Type B pancreatic cell (in vitro differentiated cells): ENCODE measurements around the gene MOB3B. TPM values are rescaled to one million over a fixed set of nuclear protein-coding genes. Genes with fewer than 3 reads are reported as not detected.
"Not testable (repeated sequence)": the region's sequence is repeated elsewhere in the genome, so short reads cannot be mapped to it uniquely, and the experiment has no call there.

Source experiments
- DNase-seq: peaks from one replicate; pipeline ENCODE4 v3.0.0; 2021; ENCODE audit warnings: mixed read lengths; ENCODE audit not compliant: unreplicated experiment; ENCODE audit errors: extremely low spot score
- H3K27ac Mint-ChIP-seq: 2 replicates; pipeline ENCODE4 v1.8.0; 2021; ENCODE audit warnings: mild to moderate bottlenecking, mixed read lengths
- H3K27me3 Mint-ChIP-seq: 2 replicates; pipeline ENCODE4 v1.8.0; 2021; ENCODE audit warnings: mixed read lengths
- H3K36me3 Mint-ChIP-seq: 2 replicates; pipeline ENCODE4 v1.8.0; 2021; ENCODE audit warnings: mixed read lengths
- H3K4me1 Mint-ChIP-seq: one replicate; pipeline ENCODE4 v1.8.0; 2021; ENCODE audit warnings: mixed read lengths; ENCODE audit not compliant: unreplicated experiment
- H3K4me3 Mint-ChIP-seq: 2 replicates; pipeline ENCODE4 v1.8.0; 2021; ENCODE audit warnings: mild to moderate bottlenecking, mixed read lengths
- H3K9me3 Mint-ChIP-seq: 2 replicates; pipeline ENCODE4 v1.8.0; 2021; ENCODE audit warnings: mixed read lengths
- CTCF ChIP-seq: fragments of 200-600 bp; sonication (generic); conservative IDR thresholded peaks from 2 replicates; pipeline ENCODE4 v1.5.0; 2021; ENCODE audit warnings: antibody characterized with exemption, mild to moderate bottlenecking
- total RNA-seq: library from RNA; stranded (reverse); gene quantifications from 2 replicates; pipeline ENCODE4 v1.2.1, GENCODE V29; 2021; ENCODE audit warnings: low replicate concordance

MOB3B gene
- total RNA-seq, 1 donor from 2014 or later: 27.5 TPM

GRCh38 chr9:27451207-27451797, 78.3 kb downstream of the MOB3B start:
- Mint-ChIP-seq H3K36me3 (peaks cover 28% of the 10 kb centered on the region), H3K9me3 (peaks cover 7% of the 10 kb centered on the region), H3K4me3 (peak overlapping the region; percentile 15), H3K27ac (no peak overlapping the region), H3K27me3 (no peaks in the 10 kb centered on the region), H3K4me1 (peaks cover 38% of the 10 kb centered on the region)
- TF ChIP-seq CTCF: no peak
- no peak for DNase-seq

- TF ChIP-seq CTCF: no peak
- Mint-ChIP-seq H3K9me3 (peaks cover 7% of the 10 kb centered on the region), H3K36me3 (peaks cover 22% of the 10 kb centered on the region)
Observed at GRCh38 chr9:27450752-27451151, 78.9 kb downstream of the MOB3B start.

GRCh38 chr9:27448356-27448755, 81.3 kb downstream of the MOB3B start:
- not testable (repeated sequence) for DNase-seq, H3K27ac Mint-ChIP-seq, H3K27me3 Mint-ChIP-seq, H3K4me3 Mint-ChIP-seq
- H3K36me3 Mint-ChIP-seq: peaks cover 21% of the 10 kb centered on the region
- peaks cover 43% of the 10 kb centered on the region for H3K4me1 Mint-ChIP-seq
- peaks cover 10% of the 10 kb centered on the region for H3K9me3 Mint-ChIP-seq

More at GRCh38 chr9:27450752-27451151, 78.9 kb downstream of the MOB3B start:
- Mint-ChIP-seq H3K4me1 (peaks cover 43% of the 10 kb centered on the region), H3K27ac (no peak overlapping the region), H3K27me3 (no peaks in the 10 kb centered on the region), H3K4me3 (peak overlapping the region; percentile 20)
- no peak for DNase-seq

- Mint-ChIP-seq H3K36me3 (peaks cover 28% of the 10 kb centered on the region), H3K4me1 (peaks cover 43% of the 10 kb centered on the region), H3K27me3 (no peaks in the 10 kb centered on the region), H3K9me3 (peaks cover 18% of the 10 kb centered on the region), H3K27ac (no peak overlapping the region), H3K4me3 (no peak overlapping the region)
- no peak for TF ChIP-seq CTCF
- DNase-seq: no peak
Observed at GRCh38 chr9:27447031-27447683, 82.5 kb downstream of the MOB3B start.

GRCh38 chr9:27445688-27446087, 83.9 kb downstream of the MOB3B start:
- TF ChIP-seq CTCF: no peak
- peaks cover 39% of the 10 kb centered on the region for H3K4me1 Mint-ChIP-seq
- peaks cover 22% of the 10 kb centered on the region for H3K36me3 Mint-ChIP-seq
- H3K27me3 Mint-ChIP-seq: no peaks in the 10 kb centered on the region
- no peak overlapping the region for H3K4me3 Mint-ChIP-seq
- H3K27ac Mint-ChIP-seq: no peak overlapping the region
- peaks cover 18% of the 10 kb centered on the region for H3K9me3 Mint-ChIP-seq
- no peak for DNase-seq

- Mint-ChIP-seq H3K4me1 (peaks cover 37% of the 10 kb centered on the region), H3K36me3 (peaks cover 25% of the 10 kb centered on the region), H3K27me3 (no peaks in the 10 kb centered on the region), H3K9me3 (peaks cover 18% of the 10 kb centered on the region), H3K4me3 (no peak overlapping the region), H3K27ac (no peak overlapping the region)
- DNase-seq: no peak
- TF ChIP-seq CTCF: no peak
Observed at GRCh38 chr9:27445057-27445595, 84.5 kb downstream of the MOB3B start.
